Measurements from ENCODE around the gene SCART1.
"Not testable (repeated sequence)": the region's sequence is repeated elsewhere in the genome, so short reads cannot be mapped to it uniquely, and the experiment has no call there.

Gene SCART1

DNA sequence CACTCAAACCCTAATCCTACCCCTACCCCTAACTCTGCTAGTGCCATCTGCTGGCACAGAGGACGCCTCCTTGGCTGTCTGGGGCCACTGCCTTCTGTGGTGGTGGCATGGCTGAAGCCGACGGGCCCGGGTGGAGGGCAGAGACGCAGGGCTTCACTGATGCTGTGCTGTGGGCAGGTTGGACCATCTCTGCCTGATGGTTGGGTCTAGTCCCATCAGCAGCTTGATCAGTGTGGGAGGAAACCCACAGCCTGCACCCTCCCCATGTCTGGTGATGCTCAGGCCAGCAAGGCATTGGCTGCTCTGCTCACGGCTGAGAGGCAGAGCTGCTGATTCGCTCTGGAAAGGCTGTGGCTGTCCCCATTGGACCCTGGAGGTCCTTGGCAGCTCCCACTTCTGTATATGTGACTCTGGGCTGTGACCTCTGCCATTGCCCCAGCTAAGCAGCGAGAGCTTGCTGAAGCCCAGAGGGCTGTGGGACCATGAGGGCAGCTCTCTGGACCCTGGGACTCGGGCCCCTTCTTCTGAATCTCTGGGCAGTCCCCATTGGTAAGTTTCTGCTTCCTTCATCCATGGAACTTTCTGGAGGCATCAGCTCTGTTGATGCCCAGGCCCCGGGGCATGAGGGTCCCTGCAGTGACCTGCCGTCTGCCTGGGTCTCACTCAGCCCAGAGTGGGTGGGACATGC is at the start of gene SCART1:
SCART1 (plus strand) TSS at position 430 of the 688 bp plus-strand sequence; CDS start at position 483, 53 bp downstream.
- DNase-seq = no peak
- ATAC-seq = peak; percentile 45

DNA sequence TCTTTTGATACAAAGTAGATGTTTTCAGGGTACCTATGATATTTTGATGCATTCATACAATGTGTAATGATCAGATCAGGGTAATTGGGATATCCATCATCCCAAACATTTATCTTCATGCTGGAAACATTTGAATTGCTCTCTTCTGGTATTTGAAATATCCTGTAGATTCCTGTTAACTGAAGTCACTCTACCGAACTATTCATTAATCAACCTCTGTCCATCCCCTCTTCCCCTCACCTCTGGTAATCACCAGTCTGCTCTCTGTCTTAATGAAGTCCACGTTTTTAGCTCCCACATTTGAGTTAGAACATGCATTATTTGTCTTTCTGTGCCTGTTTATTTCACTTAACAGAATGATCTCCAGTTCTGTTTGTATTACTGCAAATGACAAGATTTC is 48.5 kb upstream of the SCART1 start:
- ATAC-seq (no peak), DNase-seq (no peak)

DNA sequence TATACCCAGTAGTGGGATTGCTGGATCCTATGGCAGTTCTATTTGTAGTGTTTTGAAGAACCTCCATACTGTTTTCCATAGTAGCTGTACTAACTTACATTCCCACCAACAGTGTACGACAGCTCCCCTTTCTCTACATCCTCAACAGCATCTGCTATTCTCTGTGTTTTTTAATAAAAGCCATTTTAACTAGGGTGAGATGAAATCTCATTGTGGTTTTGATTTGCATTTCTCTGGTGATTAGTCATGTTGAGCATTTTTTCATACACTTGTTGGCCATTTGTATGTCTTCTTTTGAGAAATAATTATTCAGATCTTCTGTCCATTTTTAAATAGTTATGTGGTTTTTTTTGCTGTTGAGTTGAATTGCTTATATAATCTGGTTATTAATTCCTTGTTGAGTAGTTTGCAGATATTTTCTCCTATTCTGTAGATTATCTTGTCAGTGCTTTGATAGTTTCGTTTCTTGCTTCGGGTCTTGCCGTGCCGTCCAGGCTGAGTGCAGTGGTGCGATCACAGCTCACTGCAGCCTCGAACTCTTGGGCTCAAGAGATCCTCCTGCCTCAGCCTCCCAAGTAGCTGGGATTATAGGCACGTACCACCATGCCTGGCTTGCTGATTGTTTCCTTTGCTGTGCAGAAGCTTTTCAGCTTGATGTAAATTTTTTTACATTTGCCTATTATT is 47.8 kb upstream of the SCART1 start:
- DNase-seq = no peak
- peak; percentile 44 for ATAC-seq

DNA sequence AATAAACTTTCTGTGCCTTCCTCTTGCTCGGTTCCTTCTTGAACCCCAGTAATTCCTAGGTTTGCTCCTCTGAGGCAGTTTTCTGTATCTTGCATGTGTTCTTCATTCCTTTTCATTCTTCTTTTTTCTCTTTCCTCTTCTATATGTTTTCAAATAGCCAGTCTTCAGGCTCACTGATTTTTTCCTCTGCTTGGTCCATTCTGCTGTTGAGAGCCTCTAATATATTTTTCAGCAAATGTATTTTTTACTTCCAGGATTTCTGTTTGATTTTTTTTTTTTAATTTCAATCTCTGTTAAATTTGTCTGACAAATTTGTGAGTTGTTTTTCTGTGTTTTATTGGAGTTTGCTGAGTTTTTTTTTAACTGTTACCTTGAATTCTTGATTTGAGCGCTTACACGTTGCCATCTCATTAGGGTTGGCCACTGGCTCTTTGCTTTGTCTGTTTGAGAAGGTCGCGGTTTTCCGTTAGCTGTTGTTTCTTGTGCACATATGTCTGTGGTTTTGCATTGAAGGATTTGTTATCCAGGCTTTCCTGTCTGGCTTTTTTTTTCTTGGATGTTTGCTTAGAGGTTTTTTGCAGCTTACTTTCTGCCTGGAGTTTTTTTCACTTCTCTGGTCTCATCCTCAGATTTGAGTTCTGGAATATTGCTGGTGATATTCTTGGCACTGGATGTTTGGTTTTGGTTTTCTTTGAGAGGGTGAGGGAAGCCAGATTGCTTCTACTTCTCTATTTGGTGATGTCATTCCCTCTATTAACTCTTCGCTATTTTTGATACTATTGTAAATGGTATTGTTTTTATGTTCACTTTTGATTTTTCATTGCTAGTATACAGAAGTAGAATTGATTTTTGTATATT is 42.0 kb upstream of the SCART1 start:
- DNase-seq = no peak

DNA sequence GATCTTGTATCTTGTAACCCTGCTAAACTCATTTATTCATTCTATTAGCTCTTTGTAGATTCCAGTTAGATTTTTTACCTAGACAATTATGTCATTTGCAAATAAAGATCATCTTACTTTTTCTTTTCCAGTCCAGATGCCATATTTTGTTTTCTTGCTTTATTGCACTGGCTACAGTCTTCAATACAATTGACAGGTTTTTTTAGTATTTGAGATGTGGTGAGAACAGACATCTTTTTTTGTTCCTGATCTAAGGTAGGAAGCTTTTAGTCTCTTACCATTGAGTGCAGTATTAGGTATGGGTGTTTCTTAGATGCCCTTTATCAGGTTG is 41.4 kb upstream of the SCART1 start:
- DNase-seq = no peak
- no peak for ATAC-seq

More for the DNA sequence above, 42.0 kb upstream of the SCART1 start:
- ATAC-seq = no peak

DNA sequence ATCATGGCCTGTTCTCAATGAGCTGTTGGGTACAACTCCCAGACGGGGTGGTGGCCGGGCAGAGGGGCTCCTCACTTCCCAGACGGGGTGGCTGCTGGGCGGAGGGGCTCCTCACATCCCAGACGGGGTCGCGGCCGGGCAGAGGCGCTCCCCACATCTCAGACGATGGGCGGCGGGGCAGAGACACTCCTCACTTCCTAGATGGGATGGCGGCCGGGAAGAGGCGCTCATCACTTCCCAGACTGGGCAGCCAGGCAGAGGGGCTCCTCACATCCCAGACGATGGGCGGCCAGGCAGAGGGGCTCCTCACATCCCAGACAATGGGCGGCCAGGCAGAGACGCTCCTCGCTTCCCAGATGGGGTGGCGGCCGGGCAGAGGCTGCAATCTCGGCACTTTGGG is 39.3 kb upstream of the SCART1 start:
- not testable (repeated sequence) for ATAC-seq

DNA sequence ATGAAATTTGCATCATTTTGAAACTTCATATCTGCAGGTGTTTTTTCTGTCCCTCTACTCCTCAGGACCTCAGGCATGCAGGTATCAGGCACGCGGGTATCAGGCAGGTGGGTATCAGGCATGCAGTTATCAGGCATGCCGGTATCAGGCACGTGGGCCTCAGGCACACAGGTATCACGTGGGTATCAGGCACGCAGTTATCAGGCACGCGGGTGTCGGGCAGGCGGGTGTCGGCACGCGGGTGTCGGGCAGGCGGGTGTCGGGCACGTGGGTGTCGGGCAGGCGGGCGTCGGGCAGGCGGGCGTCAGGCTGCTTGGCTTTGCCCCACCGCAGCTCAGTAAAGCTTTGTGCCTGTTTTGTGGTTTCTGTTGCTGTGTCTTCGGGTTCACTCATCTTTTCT is 38.0 kb upstream of the SCART1 start:
- DNase-seq = no peak
- no peak for ATAC-seq

More for the DNA sequence above, 39.3 kb upstream of the SCART1 start:
- not testable (repeated sequence) for DNase-seq

DNA sequence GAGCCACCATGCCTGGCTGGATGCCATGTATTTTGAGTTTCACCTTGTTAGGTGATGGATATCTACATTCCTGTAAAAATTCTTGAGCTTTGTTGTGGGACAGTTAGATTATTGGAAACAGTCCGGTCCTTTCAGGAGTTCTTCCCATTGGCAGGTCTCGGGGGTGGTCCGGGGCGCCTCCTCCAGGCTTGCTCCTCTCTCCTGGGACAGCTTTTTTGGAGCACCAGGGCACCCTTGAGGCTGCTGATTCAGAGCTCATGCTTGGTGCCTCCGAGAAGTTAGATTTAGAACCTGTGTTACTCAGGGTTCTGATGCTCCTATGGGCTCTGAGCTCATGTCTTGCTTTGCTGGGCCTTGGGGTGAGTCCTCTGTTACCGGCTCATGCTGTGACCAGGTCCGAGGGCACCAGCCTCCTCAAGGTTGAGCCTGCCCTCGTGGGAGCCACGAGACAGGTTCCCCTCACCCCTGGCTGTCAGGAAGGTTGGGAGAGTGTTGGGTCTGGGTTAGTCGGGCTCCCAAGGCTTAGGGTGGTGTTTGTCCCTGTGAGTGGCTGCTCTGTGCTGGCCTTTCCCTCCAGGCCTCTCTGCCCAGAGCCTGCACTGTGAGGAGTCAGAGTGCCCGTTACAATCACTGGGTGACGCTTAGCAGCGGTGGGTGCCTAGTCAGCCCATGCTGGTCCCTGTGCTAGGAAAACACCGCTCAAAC is 35.3 kb upstream of the SCART1 start:
- peak; percentile 15 for ATAC-seq
- no peak for DNase-seq

DNA sequence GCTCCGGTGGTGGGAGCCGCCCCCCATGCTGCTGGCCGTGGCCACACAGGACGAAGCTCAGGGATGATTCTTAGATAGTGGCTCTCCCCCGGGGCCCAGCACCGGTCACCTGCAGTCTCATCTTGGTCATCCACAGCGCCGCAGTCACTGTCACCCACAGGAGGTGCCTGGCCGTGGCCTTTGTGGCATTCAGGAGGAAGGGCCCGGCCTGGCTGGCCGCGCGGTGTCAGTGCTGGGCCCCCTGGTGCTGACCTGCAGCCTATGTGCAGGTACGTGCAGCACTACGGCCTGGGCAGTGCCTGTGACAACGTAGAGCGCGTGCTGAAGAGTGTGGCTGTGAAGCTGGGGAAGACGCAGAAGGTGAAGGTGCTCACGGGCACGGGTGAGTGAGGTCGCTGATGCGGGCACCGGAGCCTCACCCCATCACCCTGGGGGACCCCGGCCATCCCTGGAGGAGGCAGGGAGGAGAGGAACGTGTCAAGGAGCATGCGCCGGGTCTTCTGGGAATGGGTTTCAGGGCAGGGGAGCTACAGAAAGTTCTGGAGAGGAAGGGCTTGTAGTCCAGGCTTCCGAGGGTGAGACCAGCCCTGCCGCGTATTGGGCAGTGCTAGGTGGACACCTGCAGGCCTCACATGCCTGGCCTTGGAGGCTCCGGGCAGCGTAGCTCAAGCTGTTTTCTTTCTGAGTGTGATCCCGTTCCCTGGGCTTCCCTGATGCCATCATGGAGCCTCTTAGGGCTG is 34.4 kb upstream of the SCART1 start:
- ATAC-seq (no peak), DNase-seq (no peak)

DNA sequence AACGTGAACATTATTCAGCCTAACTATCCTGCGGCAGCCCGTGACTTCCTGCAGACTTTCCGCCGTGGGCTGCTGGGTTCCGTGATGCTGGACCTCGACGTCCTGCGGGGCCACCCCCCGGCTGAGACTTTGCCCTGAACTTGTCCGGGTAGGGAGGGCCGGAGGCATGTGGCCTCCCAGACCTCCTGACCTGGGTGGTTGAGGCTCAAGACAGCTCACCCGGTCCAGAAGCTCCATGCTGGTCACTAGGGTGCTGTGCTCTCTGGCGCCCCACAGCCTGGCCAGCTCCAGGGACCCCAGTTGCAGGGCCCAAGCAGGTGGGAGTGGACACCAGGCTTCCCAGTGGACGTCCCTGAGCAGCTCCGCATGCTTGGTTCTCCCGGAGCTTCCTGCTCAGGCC is 33.7 kb upstream of the SCART1 start:
- ATAC-seq (no peak), DNase-seq (no peak)

DNA sequence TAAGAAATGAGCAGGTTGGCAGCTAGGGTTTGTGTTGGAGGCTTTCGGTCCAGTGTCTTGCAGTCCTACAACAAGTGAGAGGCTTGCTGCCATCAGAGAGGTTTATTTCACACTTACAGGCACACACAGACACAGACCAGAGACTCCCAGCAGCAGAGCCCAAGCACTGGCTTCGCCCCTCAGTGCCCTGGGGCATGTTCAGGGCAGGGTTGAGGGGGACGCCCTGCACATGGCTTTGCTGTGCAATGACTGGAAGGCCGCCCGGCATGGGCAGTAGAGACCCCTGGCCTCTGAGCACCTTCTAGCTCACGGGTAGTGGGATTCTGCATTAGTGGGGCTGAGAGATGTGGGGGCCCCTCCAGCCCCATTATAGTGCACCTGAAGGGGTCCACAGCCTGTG is 33.2 kb upstream of the SCART1 start:
- ATAC-seq (no peak), DNase-seq (no peak)

DNA sequence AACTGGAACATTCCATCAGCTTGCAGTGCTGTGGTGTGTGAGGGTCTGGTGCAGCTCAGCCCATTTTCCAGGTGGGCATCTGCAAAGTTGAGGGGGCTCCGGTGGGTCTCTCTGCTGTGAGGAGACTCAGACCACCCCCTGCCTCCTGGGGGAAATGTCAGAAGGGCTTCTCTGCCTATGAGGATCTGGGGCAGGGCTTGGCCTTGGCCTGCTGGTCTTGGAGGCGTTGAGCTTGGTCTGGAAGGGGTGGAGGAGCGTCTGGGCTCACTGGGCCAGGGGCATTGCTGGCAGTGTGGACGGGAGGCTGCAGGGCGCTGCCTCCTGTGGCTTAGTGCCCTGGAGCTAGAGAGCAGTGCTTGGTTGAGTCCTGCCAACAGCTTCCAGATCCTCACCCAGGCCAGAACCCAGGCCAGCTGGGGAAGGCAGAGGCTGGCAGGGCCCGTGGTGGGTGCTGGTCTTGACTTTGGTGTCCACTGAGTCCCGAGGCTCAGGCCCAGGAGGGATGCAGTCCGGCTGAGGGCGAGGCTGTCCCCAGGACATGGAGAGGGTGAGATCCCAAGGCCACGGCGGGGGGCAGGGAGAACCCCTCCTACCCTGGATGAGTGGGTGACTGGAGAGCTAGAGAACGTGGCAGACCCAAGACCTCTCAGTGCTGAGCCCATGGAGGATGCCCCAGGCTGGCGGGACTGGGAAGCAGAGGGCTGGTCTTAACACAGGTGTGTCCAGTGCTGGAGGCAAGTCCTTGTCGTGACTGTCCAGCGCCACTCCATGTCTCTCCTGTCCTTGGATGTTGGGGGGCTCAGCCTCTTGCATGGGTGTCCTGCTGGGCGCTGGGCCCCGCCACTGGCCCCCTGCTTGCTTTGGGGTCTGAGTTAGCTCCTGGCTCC is 32.2 kb upstream of the SCART1 start:
- ATAC-seq (no peak), DNase-seq (no peak)

DNA sequence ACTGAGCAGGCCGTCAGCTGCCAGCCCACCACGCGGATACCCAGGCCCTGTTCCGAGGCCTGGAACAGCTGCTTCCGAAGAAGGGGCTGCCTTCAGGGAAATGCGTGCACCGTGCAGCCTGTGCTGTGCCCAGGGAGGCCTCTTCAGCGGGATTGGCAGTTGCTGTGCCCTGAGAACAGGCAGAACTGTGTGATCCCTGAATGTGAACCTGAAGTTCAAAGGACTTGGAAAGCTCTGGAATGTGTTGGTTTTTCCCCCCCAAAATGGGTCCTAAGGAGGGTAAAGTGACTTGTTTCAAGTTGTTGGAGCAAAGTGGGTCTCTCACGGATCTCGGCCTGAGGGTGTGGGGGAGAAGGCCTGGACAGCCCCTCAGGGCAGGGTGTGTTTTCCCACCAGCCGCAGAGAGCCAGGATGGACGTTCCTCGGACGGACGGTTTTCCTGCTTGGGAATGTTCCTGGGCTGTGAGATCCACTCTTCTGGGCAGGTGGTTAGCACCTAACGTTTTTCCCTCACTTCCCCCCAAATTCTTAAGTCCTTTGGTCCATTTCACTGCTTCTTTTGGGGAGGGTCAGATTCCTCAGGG is 31.4 kb upstream of the SCART1 start:
- ATAC-seq (no peak), DNase-seq (no peak)

DNA sequence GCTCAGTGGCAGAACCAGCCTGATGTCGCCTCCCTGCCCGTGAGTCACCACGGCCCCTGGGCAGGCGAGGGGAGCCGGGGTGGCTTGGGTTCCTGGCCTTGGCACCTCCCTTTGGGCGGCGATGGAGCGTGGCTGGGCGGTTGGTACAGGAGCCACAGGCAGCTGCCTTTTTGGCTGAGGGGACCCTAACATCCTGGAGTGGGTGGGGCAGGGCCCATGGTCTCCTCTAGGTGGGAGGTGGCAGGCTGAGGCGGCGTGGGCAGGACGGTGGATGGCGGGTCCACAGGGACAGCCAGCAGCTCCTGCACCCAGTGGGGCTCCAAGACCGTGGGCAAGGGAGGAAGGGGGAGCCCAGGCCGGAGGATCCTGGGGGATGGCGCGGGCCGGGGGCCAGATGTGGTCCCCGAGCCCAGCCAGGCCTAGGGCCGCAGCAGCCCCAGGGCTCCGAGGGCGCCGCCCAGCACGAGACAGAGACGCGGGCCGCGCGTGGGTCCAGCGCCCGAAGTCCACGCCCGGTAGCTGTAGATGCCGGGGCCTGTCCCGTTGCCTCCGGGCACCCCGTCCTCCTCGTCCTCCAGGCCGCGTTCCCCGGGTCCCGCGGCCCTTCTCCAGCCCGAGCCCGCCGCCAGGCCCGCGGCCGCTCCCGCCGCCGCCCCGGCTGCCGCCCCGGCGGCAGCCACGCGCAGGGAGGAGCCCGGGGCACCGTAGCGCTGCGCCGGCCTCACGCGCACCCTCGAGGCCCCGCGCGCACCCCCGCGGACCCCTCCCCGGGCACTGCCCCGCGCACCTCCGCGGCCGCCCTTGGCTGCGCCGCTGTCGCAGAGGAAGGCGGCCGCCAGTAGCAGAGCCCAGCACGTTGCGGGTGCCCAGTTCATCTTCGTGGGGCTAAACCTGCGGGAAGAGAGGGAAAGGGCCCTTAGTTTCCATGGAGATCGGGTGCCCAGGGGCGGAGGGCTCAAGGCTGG is 30.7 kb upstream of the SCART1 start:
- DNase-seq = no peak
- peak; percentile 11 for ATAC-seq

DNA sequence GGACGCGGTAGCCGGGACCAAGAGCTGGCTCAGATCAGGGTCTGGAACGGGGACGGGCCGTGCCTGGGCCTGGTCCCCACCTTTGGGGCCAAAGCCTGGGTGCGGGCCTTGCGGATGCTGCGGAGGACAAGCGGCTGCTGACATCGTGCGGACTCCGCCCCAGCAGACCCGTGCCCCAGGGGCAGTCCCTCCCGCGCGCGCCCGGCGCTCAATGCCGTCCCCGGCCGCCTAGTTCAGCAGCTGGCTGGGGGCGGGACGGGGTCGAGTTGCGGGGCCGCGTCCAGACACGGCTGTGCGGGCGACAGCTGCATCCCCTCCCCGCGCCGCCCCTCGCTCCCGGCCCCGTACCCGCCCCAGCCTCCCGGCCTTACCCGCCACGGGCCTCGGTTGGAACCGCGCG is 29.6 kb upstream of the SCART1 start:
- not testable (repeated sequence) for ATAC-seq

DNA sequence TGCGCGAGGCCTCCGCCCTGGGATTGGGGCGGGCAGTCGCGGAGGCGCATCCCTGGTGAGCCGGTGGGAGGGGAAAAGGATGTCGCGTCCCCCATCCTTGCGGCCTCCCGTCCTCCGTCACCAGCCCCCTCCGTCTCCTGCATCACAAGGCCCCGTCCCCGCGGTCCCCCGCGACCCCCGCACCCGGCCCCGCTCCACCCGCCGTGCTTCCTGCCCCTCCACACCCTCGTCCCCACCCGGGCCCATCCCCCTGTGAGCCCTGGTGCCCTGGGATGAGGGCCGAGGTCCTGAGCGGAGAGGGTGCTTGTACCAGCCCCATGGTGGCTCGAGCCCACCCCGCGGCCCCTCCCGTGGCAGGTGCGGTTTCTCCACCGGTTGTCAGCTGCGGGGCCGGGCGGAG is 29.1 kb upstream of the SCART1 start, which contains the start of gene SPRN:
SPRN (minus strand) TSS at position 25 of the 400 bp plus-strand sequence. CDS start 944 bp downstream, outside the sequence.
- DNase-seq, ATAC-seq: not testable (repeated sequence)

More for the DNA sequence above, 29.6 kb upstream of the SCART1 start:
- not testable (repeated sequence) for DNase-seq

DNA sequence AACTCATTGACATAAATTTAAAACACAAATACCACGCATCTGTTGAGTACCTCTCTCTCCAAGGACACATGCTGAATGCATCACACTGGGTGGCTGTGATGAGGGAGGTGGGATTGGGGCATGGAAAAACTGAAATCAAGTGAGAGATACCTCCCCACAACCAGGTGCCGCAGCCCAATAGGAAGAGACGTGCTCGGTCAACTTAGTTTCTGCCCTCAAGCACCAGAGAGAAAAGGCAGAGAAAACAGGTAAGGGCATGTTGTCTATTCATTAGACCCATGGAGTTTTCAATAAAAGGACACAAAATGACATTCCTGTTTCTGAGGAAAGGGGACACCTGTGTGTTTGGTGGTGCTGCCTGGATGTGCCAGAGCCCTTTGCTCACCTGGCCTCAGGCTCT is 24.2 kb upstream of the SCART1 start:
- ATAC-seq, DNase-seq: not testable (repeated sequence)

DNA sequence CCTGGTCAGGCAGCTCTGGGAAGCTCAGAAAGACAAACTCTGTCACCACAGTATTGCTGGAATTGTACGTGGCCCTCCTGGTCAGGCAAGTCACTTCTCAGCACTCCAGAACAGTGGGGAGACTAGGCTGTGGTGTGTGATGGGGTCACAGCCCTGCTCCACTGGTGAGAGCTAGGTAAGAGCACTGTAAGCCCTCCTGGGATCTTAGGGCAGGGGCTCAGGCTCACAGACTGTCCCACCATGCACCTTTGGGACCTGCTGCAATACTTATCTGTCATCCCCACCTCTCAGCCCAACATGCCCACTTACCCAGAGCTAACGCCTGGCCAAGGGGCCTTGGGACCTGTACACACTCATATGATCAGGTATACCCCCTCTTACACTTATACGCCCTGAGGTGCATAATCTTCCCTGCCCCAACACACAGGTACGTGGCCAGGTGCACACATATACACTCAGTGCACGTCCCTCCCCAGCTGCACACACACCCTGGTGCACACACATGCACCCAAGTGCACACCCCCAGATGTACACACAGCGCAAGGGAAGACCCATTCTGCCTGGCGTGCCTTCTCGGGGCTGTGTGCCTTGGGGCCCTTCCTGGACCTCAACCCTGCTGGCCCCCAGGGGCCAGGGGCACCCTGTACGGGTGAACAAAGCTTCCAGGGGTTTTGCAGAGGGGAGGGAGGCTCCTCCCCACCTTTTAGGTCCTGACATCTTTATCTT is 21.7 kb upstream of the SCART1 start:
- ATAC-seq = peak; percentile 40

More for the DNA sequence above, 21.7 kb upstream of the SCART1 start:
- DNase-seq = not testable (repeated sequence)

Measured in stimulated activated naive CD8-positive, alpha-beta T cell treated with anti-CD3 and anti-CD28 coated beads, Interleukin-15, Interleukin-2, amounts not matched to agents 100 U/mL and 50 U/mL, for 24 hours (primary cell).